ENCODE data around the gene DCAF12.

Gene DCAF12

DNA sequence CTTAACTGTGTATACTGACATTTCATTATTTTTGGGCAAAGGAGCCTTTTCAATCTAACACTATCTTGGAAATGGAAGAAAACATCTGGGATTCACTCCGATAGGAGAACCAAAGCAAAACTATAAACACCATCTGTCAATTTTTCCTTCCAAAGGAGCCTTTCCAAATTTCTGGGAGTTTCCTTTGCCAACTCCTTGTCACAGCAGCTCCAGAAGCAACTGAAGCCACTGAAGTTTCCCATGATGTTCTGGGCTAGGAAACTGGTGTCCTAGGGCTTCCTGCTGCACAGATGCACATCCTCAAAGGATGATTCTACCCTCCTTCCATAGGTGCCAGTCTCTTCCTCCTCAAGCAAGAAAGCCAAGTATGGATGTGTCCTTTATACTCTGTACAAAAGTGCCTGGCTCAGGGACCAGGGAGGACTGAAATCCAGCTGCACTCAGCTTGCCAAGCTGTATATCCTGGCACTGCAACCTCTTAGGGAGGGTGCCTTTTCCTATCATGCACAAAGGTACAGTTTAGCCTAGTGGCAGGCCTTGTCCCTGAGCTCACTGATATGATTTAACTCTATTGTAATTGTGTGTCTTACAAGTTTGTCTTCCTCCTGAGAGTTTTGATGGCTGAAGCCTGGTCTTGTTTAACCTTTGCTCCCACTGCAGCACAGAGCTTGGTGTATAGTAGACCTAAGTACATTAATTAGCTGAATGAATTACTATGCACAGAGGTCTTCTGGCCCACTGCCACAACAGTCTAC, 43.9 kb upstream of the DCAF12 start:
- Histone ChIP-seq H2AFZ (ENCODE audit: low read length) (peak overlapping the region; percentile 46; the same call in 1 of the 2 replicates), H3K4me1 (ENCODE audit: insufficient read depth, low read length, poor library complexity, severe bottlenecking) (no peaks in the 10 kb centered on the region), H3K27me3 (ENCODE audit: insufficient read depth, low read length, poor library complexity, severe bottlenecking) (no peaks in the 10 kb centered on the region), H3F3A (ENCODE audit: low read depth) (no peaks in the 10 kb centered on the region), H3K4me3 (ENCODE audit: low read length, poor library complexity, severe bottlenecking) (no peak overlapping the region), H3K9me2 (replicated peaks; ENCODE audit: low read depth, low read length) (no peaks in the 10 kb centered on the region), H3K79me2 (ENCODE audit: insufficient read depth, low read length) (no peaks in the 10 kb centered on the region), H3K9me3 (ENCODE audit: insufficient read depth, low read depth, low read length) (no peaks in the 10 kb centered on the region), H3K36me3 (ENCODE audit: insufficient read depth, low read length) (no peaks in the 10 kb centered on the region), H3K4me2 (ENCODE audit: low read depth, low read length, poor library complexity, severe bottlenecking) (no peak overlapping the region), H3K9ac (ENCODE audit: low read depth, low read length, poor library complexity, severe bottlenecking) (no peak overlapping the region), H4K20me1 (ENCODE audit: insufficient read depth, low read length, poor library complexity, severe bottlenecking) (no peaks in the 10 kb centered on the region)
- TF ChIP-seq EZH2phosphoT487 (IDR thresholded peaks at IDR 0.05; ENCODE audit: borderline replicate concordance), result no peak
- TF ChIP-seq, protein P1, sequence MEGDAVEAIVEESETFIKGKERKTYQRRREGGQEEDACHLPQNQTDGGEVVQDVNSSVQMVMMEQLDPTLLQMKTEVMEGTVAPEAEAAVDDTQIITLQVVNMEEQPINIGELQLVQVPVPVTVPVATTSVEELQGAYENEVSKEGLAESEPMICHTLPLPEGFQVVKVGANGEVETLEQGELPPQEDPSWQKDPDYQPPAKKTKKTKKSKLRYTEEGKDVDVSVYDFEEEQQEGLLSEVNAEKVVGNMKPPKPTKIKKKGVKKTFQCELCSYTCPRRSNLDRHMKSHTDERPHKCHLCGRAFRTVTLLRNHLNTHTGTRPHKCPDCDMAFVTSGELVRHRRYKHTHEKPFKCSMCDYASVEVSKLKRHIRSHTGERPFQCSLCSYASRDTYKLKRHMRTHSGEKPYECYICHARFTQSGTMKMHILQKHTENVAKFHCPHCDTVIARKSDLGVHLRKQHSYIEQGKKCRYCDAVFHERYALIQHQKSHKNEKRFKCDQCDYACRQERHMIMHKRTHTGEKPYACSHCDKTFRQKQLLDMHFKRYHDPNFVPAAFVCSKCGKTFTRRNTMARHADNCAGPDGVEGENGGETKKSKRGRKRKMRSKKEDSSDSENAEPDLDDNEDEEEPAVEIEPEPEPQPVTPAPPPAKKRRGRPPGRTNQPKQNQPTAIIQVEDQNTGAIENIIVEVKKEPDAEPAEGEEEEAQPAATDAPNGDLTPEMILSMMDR (conservative IDR thresholded peaks at IDR 0.05; ENCODE audit: low read length), result no peak

DNA sequence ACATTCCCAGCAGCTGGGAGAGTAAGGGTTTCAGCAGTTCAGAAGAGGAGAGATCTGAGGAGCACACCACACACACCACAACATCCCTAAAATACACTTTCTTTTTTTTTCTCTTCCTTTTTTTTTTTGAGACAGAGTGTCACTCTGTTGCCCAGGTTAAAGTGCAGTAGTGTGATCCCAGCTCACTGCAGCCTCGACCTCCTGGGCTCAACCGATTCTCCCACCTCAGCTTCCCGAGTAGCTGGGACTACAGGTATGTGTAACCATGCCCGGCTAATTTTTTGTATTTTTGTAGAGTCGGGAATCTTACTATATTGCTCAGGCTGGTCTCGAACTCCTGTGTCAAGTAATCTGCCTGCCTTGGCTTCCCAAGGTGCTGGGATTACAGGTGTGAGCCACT, 42.6 kb upstream of the DCAF12 start:
- no peaks in the 10 kb centered on the region for H3K27me3 ChIP-seq (ENCODE audit: insufficient read depth, low read length, poor library complexity, severe bottlenecking)
- H3K79me2 ChIP-seq (ENCODE audit: insufficient read depth, low read length), result no peaks in the 10 kb centered on the region
- no peak overlapping the region for H3K4me2 ChIP-seq (ENCODE audit: low read depth, low read length, poor library complexity, severe bottlenecking)

DNA sequence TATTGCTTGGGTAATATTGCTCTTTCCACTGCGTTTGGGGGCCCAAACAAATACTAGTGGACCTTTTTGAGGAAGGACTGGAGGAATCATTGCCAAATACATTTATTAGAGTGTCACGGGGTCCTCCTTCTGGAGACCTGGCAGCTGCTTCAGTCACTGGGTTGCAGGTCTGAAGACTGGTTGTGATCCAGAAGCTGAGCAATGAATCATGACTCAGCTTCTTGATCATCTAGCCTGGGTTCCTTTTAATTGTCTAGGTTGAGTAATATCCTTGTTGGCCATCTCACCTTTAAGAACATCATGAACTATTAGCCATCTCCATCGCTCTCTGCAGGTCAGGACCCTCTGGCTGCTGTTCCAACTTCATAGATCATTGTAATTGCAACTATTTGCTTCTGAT, 36.9 kb upstream of the DCAF12 start:
- Histone ChIP-seq H3K36me3 (ENCODE audit: insufficient read depth, low read length) (no peaks in the 10 kb centered on the region), H3K9me3 (ENCODE audit: insufficient read depth, low read depth, low read length) (no peaks in the 10 kb centered on the region), H3K4me2 (ENCODE audit: low read depth, low read length, poor library complexity, severe bottlenecking) (no peak overlapping the region), H3F3A (ENCODE audit: low read depth) (no peaks in the 10 kb centered on the region), H3K9me2 (replicated peaks; ENCODE audit: low read depth, low read length) (no peaks in the 10 kb centered on the region), H2AFZ (ENCODE audit: low read length) (no peak overlapping the region), H3K27me3 (ENCODE audit: insufficient read depth, low read length, poor library complexity, severe bottlenecking) (no peaks in the 10 kb centered on the region), H3K9ac (ENCODE audit: low read depth, low read length, poor library complexity, severe bottlenecking) (no peak overlapping the region), H3K79me2 (ENCODE audit: insufficient read depth, low read length) (no peaks in the 10 kb centered on the region), H3K4me1 (ENCODE audit: insufficient read depth, low read length, poor library complexity, severe bottlenecking) (no peaks in the 10 kb centered on the region), H3K4me3 (ENCODE audit: low read length, poor library complexity, severe bottlenecking) (no peak overlapping the region), H4K20me1 (ENCODE audit: insufficient read depth, low read length, poor library complexity, severe bottlenecking) (no peaks in the 10 kb centered on the region)
- TF ChIP-seq, protein P1 (conservative IDR thresholded peaks at IDR 0.05; ENCODE audit: low read length), result no peak
- TF ChIP-seq EZH2phosphoT487 (IDR thresholded peaks at IDR 0.05; ENCODE audit: borderline replicate concordance), result no peak

More for the DNA sequence above, 42.6 kb upstream of the DCAF12 start:
- no peaks in the 10 kb centered on the region for H3K4me1 ChIP-seq (ENCODE audit: insufficient read depth, low read length, poor library complexity, severe bottlenecking)
- no peaks in the 10 kb centered on the region for H3K9me2 ChIP-seq (replicated peaks; ENCODE audit: low read depth, low read length)
- H3K4me3 ChIP-seq (ENCODE audit: low read length, poor library complexity, severe bottlenecking), result no peak overlapping the region
- no peaks in the 10 kb centered on the region for H3F3A ChIP-seq (ENCODE audit: low read depth)
- H2AFZ ChIP-seq (ENCODE audit: low read length), result no peak overlapping the region
- no peaks in the 10 kb centered on the region for H3K9me3 ChIP-seq (ENCODE audit: insufficient read depth, low read depth, low read length)
- TF ChIP-seq, protein P1 (conservative IDR thresholded peaks at IDR 0.05; ENCODE audit: low read length), result no peak
- TF ChIP-seq EZH2phosphoT487 (IDR thresholded peaks at IDR 0.05; ENCODE audit: borderline replicate concordance), result no peak
- H3K36me3 ChIP-seq (ENCODE audit: insufficient read depth, low read length), result no peaks in the 10 kb centered on the region
- no peak overlapping the region for H3K9ac ChIP-seq (ENCODE audit: low read depth, low read length, poor library complexity, severe bottlenecking)
- no peaks in the 10 kb centered on the region for H4K20me1 ChIP-seq (ENCODE audit: insufficient read depth, low read length, poor library complexity, severe bottlenecking)
